HCT116 (cell line): ENCODE measurements around the gene GGNBP2. TPM values are rescaled to one million over a fixed set of nuclear protein-coding genes. Genes with fewer than 3 reads are reported as not detected.

Experiments
- ATAC-seq: fragments of 200-7000 bp; cut with Tn5 transposase; 2 replicates; pipeline ENCODE4 v1.9.1; 2020; ENCODE audit warnings: mild to moderate bottlenecking, moderate library complexity
- BruUV-seq: library from RNA; stranded (reverse); fragments of 400-500 nt; replicated peaks from 2 replicates; lab custom pipeline; 2021; lab: Mats Ljungman, UMichigan
- CTCF ChIA-PET: fragments of 300-600 bp; sonication (Branson Sonifier 250); formaldehyde crosslinking; loops from one replicate; lab custom pipeline; 2021; ENCODE audit warnings: antibody characterized with exemption; lab: Charles Lee
- POLR2A ChIA-PET: fragments of 300-600, 350-600 bp; sonication (Branson Sonifier 250); formaldehyde crosslinking; loops from one replicate; lab custom pipeline; 2021; ENCODE audit warnings: antibody characterized with exemption; lab: Charles Lee
- RAD21 ChIA-PET, 2 experiments: fragments of 300-600 bp; sonication (Branson Sonifier 250); formaldehyde crosslinking; loops; one replicate each; lab custom pipeline; 2023; ENCODE audit warnings: low total read pairs in 2 of 2; ENCODE audit not compliant: uncharacterized antibody in 2 of 2, unreplicated experiment in 2 of 2, low non-redundant PET in 1 of 2; lab: Charles Lee
- DNase-seq: peaks from one replicate; pipeline ENCODE4 v3.0.0-alpha.2; 2010; ENCODE audit warnings: low read depth, low spot score
- H2AFZ ChIP-seq: fragments of 200-600 bp; shearing (Covaris generic), sonication (generic); 2 replicates; pipeline ENCODE4 v1.6.1; 2017; ENCODE audit warnings: low read depth, mixed run types, mixed read lengths, antibody characterized with exemption, low read length; ENCODE audit not compliant: poor library complexity, severe bottlenecking
- H3K27ac ChIP-seq: 2 replicates; pipeline ENCODE4 v1.5.1; 2012; ENCODE audit warnings: low read depth, low read length
- H3K27me3 ChIP-seq: fragments of 200-600 bp; sonication (generic); 2 replicates; pipeline ENCODE4 v1.6.1; 2016; ENCODE audit warnings: mixed run types, low read length, mixed read lengths; ENCODE audit not compliant: insufficient read depth
- H3K36me3 ChIP-seq, 2 experiments: fragments of 200-500 bp in 1 of 2; fragments of 200-600 bp in 1 of 2; sonication (Bioruptor generic) in 1 of 2; sonication (generic) in 1 of 2; 2 replicates each; pipeline versions ENCODE4 v1.5.1 to v1.6.1; 2014 to 2016; ENCODE audit warnings: low read length in 2 of 2, inconsistent platforms in 1 of 2, mixed read lengths in 1 of 2, mixed run types in 1 of 2; ENCODE audit not compliant: insufficient read depth in 2 of 2, control insufficient read depth in 1 of 2
- H3K4me1 ChIP-seq, 2 experiments: fragments of 200-600 bp in 1 of 2; sonication (generic) in 1 of 2; 2 replicates each; pipeline versions ENCODE4 v1.5.1 to v1.6.1; 2012 to 2017; ENCODE audit warnings: low read length in 2 of 2, inconsistent platforms in 1 of 2, mild to moderate bottlenecking in 1 of 2, mixed read lengths in 1 of 2, mixed run types in 1 of 2, moderate library complexity in 1 of 2; ENCODE audit not compliant: insufficient read depth in 2 of 2, control insufficient read depth in 1 of 2
- H3K4me2 ChIP-seq: fragments of 200-600 bp; sonication (generic); 2 replicates; pipeline ENCODE4 v1.6.1; 2017; ENCODE audit warnings: mixed run types, low read length, mixed read lengths
- H3K4me3 ChIP-seq, 2 experiments: fragments of 200-600 bp in 1 of 2; sonication (generic) in 1 of 2; replicated peaks in 1 of 2; 2 replicates each; pipeline ENCODE4 v1.5.1; 2011 to 2016; ENCODE audit warnings: low read length in 2 of 2, control low read depth in 1 of 2, low read depth in 1 of 2, mild to moderate bottlenecking in 1 of 2, mixed read lengths in 1 of 2, mixed run types in 1 of 2
- H3K79me2 ChIP-seq: fragments of 200-600 bp; sonication (generic); 2 replicates; pipeline ENCODE4 v1.6.1; 2017; ENCODE audit warnings: mild to moderate bottlenecking, mixed run types, low read length, moderate library complexity, mixed read lengths; ENCODE audit not compliant: insufficient read depth
- H3K9ac ChIP-seq: fragments of 200-600 bp; sonication (generic); 2 replicates; pipeline ENCODE4 v1.6.1; 2016; ENCODE audit warnings: low read length, mixed read lengths
- H3K9me2 ChIP-seq: fragments of 200-600 bp; sonication (generic), shearing (Covaris generic); 2 replicates; pipeline ENCODE4 v1.6.1; 2017; ENCODE audit warnings: mixed run types, mild to moderate bottlenecking, moderate library complexity; ENCODE audit not compliant: insufficient read depth
- H3K9me3 ChIP-seq, 2 experiments: fragments of 200-500 bp in 1 of 2; fragments of 200-600 bp in 1 of 2; sonication (Bioruptor generic) in 1 of 2; sonication (generic) in 1 of 2; 2 replicates each; pipeline ENCODE4 v1.6.1; 2014 to 2017; ENCODE audit warnings: low read length in 2 of 2, mixed read lengths in 2 of 2, inconsistent platforms in 1 of 2, low read depth in 1 of 2, mild to moderate bottlenecking in 1 of 2, mixed run types in 1 of 2, moderate library complexity in 1 of 2; ENCODE audit not compliant: control insufficient read depth in 1 of 2, insufficient read depth in 1 of 2
- H4K20me1 ChIP-seq: fragments of 200-600 bp; sonication (generic), shearing (Covaris generic); 2 replicates; pipeline ENCODE4 v1.6.1; 2017; ENCODE audit warnings: mixed run types, mild to moderate bottlenecking, moderate library complexity; ENCODE audit not compliant: insufficient read depth
- CBX3 ChIP-seq: IDR thresholded peaks from 2 replicates; pipeline ENCODE4 v1.6.1; 2012; ENCODE audit warnings: low read depth
- EGR1 ChIP-seq: IDR thresholded peaks from 2 replicates; pipeline ENCODE4 v1.6.1; 2012; ENCODE audit warnings: low read depth
- ELF1 ChIP-seq: IDR thresholded peaks from 2 replicates; pipeline ENCODE4 v1.6.1; 2012; ENCODE audit warnings: low read depth, borderline replicate concordance
- EZH2 ChIP-seq: fragments of 200-600 bp; sonication (generic); IDR thresholded peaks from 2 replicates; pipeline ENCODE4 v1.6.1; 2017; ENCODE audit warnings: antibody characterized with exemption, mixed run types
- EZH2phosphoT487 ChIP-seq: fragments of 200-600 bp; IDR thresholded peaks from 2 replicates; pipeline ENCODE4 v1.6.1; 2018; ENCODE audit warnings: antibody characterized with exemption, borderline replicate concordance
- FOSL1 ChIP-seq: IDR thresholded peaks from 2 replicates; pipeline ENCODE4 v1.6.1; 2012; ENCODE audit warnings: low read depth
- JUND ChIP-seq: IDR thresholded peaks from 2 replicates; pipeline ENCODE4 v1.6.1; 2012
- POLR2A ChIP-seq: IDR thresholded peaks from 2 replicates; pipeline ENCODE4 v1.7.0; 2011; ENCODE audit warnings: borderline replicate concordance; ENCODE audit not compliant: insufficient read depth, insufficient read length; ENCODE audit errors: extremely low read depth
- POLR2AphosphoS5 ChIP-seq: IDR thresholded peaks from 2 replicates; pipeline ENCODE4 v1.6.1; 2011; ENCODE audit warnings: mild to moderate bottlenecking, low read depth, low read length, moderate library complexity
- SIN3A ChIP-seq: IDR thresholded peaks from 2 replicates; pipeline ENCODE4 v1.6.1; 2012; ENCODE audit warnings: low read depth
- SP1 ChIP-seq: IDR thresholded peaks from 2 replicates; pipeline ENCODE4 v1.6.1; 2012; ENCODE audit warnings: low read depth
- SRF ChIP-seq: IDR thresholded peaks from 2 replicates; pipeline ENCODE4 v1.6.1; 2012; ENCODE audit warnings: low read depth
- TCF7L2 ChIP-seq: IDR thresholded peaks from 2 replicates; pipeline ENCODE4 v1.7.0; 2011; ENCODE audit warnings: borderline replicate concordance, inconsistent platforms; ENCODE audit not compliant: insufficient read depth, insufficient read length; ENCODE audit errors: extremely low read depth
- ZFX ChIP-seq: fragments of 450-650 bp; IDR thresholded peaks from 2 replicates; pipeline ENCODE4 v1.6.1; 2017
- intact Hi-C: fragments of 100-400 bp; cut with micrococcal nuclease; formaldehyde crosslinking; loops from 2 replicates; pipeline ENCODE4 v1.10.0; 2022
- total RNA-seq: library from RNA; stranded (reverse); gene quantifications from one replicate; pipeline ENCODE4 v1.2.1, GENCODE V29; 2021; ENCODE audit not compliant: unreplicated experiment
- TF ChIP-seq, protein P1 (sequence below): IDR thresholded peaks from 2 replicates; pipeline ENCODE4 v1.6.1; 2012
- TF ChIP-seq, protein P2 (sequence below): IDR thresholded peaks from 2 replicates; pipeline ENCODE4 v1.6.1; 2012
- TF ChIP-seq, protein P3 (sequence below), 3 experiments: fragments of 200-600 bp in 1 of 3; sonication (generic) in 1 of 3; IDR thresholded peaks in 2 of 3; conservative IDR thresholded peaks in 1 of 3; 2 replicates each; pipeline ENCODE4 v1.5.1; 2012 to 2017; ENCODE audit warnings: low read depth in 2 of 3, low read length in 2 of 3, antibody characterized with exemption in 1 of 3, borderline replicate concordance in 1 of 3, control low read depth in 1 of 3, mild to moderate bottlenecking in 1 of 3, mixed read lengths in 1 of 3, mixed run types in 1 of 3, moderate library complexity in 1 of 3; ENCODE audit not compliant: insufficient read depth in 1 of 3
- TF ChIP-seq, protein P4 (sequence below): IDR thresholded peaks from 2 replicates; pipeline ENCODE4 v1.6.1; 2011; ENCODE audit warnings: mild to moderate bottlenecking, low read length, moderate library complexity; ENCODE audit not compliant: insufficient replicate concordance; ENCODE audit errors: extremely low read depth
- TF ChIP-seq, protein P5 (sequence below): IDR thresholded peaks from 2 replicates; pipeline ENCODE4 v1.6.1; 2012; ENCODE audit warnings: low read depth

Gene GGNBP2
- total RNA-seq, 1 experiment from 2014 or later: 58.2 TPM

DNA sequence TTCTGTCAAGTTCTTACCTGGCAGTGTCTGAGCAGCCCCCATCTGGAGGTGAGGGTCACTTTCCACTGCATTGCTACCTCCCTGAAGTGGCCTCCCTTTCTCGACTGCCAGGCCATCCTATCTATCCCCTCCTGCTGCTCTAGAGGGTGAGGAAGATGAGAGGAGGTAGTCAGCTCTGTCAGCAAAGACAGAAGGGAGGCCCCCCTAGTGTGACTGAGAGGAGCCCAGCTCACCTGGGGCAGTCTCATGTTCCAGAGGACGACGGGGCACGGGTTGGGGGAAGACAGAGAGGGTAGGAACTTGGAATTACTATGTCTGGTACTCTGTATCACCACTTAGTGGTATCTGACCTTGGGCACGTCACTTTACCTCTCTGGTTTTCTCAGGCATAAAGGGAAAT, 32.1 kb upstream of the GGNBP2 start:
- Histone ChIP-seq H3K4me2 (no peak overlapping the region), H3K27me3 (no peaks in the 10 kb centered on the region), H3K9me3 (no peaks in the 10 kb centered on the region), H4K20me1 (no peaks in the 10 kb centered on the region), H3K9me2 (no peaks in the 10 kb centered on the region), H2AFZ (no peak overlapping the region), H3K36me3 (peaks cover 33 to 61% of the 10 kb centered on the region in 2 experiments; a peak in 3 of 4 replicates), H3K79me2 (peaks cover 2% of the 10 kb centered on the region; the same call in 1 of the 2 replicates), H3K9ac (no peak overlapping the region), H3K4me1 (no peaks in the 10 kb centered on the region), H3K4me3 (no peak overlapping the region), H3K27ac (no peak overlapping the region)
- TF ChIP-seq SRF (no peak), SIN3A (no peak), TCF7L2 (no peak), ELF1 (no peak), EZH2phosphoT487 (no peak), EZH2 (no peak), POLR2AphosphoS5 (no peak), ZFX (no peak), CBX3 (no peak), EGR1 (no peak), SP1 (no peak), FOSL1 (no peak), POLR2A (no peak), JUND (no peak)
- TF ChIP-seq, protein P1, sequence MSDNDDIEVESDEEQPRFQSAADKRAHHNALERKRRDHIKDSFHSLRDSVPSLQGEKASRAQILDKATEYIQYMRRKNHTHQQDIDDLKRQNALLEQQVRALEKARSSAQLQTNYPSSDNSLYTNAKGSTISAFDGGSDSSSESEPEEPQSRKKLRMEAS: no peak
- TF ChIP-seq, protein P2, sequence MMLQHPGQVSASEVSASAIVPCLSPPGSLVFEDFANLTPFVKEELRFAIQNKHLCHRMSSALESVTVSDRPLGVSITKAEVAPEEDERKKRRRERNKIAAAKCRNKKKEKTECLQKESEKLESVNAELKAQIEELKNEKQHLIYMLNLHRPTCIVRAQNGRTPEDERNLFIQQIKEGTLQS: no peak
- TF ChIP-seq, protein P3, sequence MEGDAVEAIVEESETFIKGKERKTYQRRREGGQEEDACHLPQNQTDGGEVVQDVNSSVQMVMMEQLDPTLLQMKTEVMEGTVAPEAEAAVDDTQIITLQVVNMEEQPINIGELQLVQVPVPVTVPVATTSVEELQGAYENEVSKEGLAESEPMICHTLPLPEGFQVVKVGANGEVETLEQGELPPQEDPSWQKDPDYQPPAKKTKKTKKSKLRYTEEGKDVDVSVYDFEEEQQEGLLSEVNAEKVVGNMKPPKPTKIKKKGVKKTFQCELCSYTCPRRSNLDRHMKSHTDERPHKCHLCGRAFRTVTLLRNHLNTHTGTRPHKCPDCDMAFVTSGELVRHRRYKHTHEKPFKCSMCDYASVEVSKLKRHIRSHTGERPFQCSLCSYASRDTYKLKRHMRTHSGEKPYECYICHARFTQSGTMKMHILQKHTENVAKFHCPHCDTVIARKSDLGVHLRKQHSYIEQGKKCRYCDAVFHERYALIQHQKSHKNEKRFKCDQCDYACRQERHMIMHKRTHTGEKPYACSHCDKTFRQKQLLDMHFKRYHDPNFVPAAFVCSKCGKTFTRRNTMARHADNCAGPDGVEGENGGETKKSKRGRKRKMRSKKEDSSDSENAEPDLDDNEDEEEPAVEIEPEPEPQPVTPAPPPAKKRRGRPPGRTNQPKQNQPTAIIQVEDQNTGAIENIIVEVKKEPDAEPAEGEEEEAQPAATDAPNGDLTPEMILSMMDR (IDR thresholded peaks at IDR 0.05 in 2 of 3, conservative IDR thresholded peaks at IDR 0.05 in 1 of 3; ENCODE audit: borderline replicate concordance in 1 of 3, insufficient read depth in 1 of 3, low read depth in 2 of 3, low read length in 2 of 3): no peak
- TF ChIP-seq, protein P4, sequence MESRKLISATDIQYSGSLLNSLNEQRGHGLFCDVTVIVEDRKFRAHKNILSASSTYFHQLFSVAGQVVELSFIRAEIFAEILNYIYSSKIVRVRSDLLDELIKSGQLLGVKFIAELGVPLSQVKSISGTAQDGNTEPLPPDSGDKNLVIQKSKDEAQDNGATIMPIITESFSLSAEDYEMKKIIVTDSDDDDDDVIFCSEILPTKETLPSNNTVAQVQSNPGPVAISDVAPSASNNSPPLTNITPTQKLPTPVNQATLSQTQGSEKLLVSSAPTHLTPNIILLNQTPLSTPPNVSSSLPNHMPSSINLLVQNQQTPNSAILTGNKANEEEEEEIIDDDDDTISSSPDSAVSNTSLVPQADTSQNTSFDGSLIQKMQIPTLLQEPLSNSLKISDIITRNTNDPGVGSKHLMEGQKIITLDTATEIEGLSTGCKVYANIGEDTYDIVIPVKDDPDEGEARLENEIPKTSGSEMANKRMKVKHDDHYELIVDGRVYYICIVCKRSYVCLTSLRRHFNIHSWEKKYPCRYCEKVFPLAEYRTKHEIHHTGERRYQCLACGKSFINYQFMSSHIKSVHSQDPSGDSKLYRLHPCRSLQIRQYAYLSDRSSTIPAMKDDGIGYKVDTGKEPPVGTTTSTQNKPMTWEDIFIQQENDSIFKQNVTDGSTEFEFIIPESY: no peak
- TF ChIP-seq, protein P5, sequence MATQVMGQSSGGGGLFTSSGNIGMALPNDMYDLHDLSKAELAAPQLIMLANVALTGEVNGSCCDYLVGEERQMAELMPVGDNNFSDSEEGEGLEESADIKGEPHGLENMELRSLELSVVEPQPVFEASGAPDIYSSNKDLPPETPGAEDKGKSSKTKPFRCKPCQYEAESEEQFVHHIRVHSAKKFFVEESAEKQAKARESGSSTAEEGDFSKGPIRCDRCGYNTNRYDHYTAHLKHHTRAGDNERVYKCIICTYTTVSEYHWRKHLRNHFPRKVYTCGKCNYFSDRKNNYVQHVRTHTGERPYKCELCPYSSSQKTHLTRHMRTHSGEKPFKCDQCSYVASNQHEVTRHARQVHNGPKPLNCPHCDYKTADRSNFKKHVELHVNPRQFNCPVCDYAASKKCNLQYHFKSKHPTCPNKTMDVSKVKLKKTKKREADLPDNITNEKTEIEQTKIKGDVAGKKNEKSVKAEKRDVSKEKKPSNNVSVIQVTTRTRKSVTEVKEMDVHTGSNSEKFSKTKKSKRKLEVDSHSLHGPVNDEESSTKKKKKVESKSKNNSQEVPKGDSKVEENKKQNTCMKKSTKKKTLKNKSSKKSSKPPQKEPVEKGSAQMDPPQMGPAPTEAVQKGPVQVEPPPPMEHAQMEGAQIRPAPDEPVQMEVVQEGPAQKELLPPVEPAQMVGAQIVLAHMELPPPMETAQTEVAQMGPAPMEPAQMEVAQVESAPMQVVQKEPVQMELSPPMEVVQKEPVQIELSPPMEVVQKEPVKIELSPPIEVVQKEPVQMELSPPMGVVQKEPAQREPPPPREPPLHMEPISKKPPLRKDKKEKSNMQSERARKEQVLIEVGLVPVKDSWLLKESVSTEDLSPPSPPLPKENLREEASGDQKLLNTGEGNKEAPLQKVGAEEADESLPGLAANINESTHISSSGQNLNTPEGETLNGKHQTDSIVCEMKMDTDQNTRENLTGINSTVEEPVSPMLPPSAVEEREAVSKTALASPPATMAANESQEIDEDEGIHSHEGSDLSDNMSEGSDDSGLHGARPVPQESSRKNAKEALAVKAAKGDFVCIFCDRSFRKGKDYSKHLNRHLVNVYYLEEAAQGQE: no peak
- CTCF ChIA-PET: interaction anchor here (0.8 kb wide), 1 partner anchor 29 kb away, joined by 3 read pairs; no protein-coding TSS in a partner anchor
- BruUV-seq: TSS peak; percentile 44
- RAD21 ChIA-PET: no interaction called here
- ATAC-seq (no peak), DNase-seq (no peak)
- POLR2A ChIA-PET: no interaction called here
- intact Hi-C loops: no loop called here
